HL-60 (cell line): Measurements from ENCODE around the gene GLB1L.

Experiments
- DNase-seq, 2 experiments: peaks; one replicate each; pipeline ENCODE4 v3.0.0-alpha.2; 2010 to 2020; ENCODE audit warnings: low read depth in 1 of 2, low spot score in 1 of 2
- H3K27ac ChIP-seq: fragments of 250-450 bp; sonication (Bioruptor Pico); replicated peaks from 2 replicates; pipeline ENCODE4 v1.5.1; 2020; ENCODE audit warnings: mild to moderate bottlenecking, moderate library complexity
- H3K27me3 ChIP-seq: fragments of 250-450 bp; sonication (Bioruptor Pico); 2 replicates; pipeline ENCODE4 v1.5.1; 2021; ENCODE audit warnings: mild to moderate bottlenecking, moderate library complexity; ENCODE audit not compliant: insufficient read depth, poor library complexity, severe bottlenecking
- H3K4me3 ChIP-seq: replicated peaks from 2 replicates; pipeline ENCODE4 v1.5.1; 2011; ENCODE audit warnings: mild to moderate bottlenecking, control low read depth, low read length; ENCODE audit not compliant: insufficient read depth
- GABPA ChIP-seq: IDR thresholded peaks from 2 replicates; pipeline ENCODE4 v1.6.1; 2012; ENCODE audit warnings: low read depth
- POLR2AphosphoS5 ChIP-seq: IDR thresholded peaks from 2 replicates; pipeline ENCODE4 v1.6.1; 2012; ENCODE audit warnings: low read depth
- SPI1 ChIP-seq: IDR thresholded peaks from 2 replicates; pipeline ENCODE4 v1.6.1; 2012; ENCODE audit warnings: low read depth, mild to moderate bottlenecking, borderline replicate concordance
- TF ChIP-seq, protein P1 (sequence below): IDR thresholded peaks from one replicate; pipeline ENCODE4 v1.5.1; 2011; ENCODE audit warnings: low read length, control low read depth, inconsistent platforms; ENCODE audit not compliant: insufficient read depth
- TF ChIP-seq, protein P2 (sequence below): IDR thresholded peaks from 2 replicates; pipeline ENCODE4 v1.6.1; 2012; ENCODE audit warnings: low read depth; ENCODE audit not compliant: insufficient replicate concordance

Gene GLB1L

DNA sequence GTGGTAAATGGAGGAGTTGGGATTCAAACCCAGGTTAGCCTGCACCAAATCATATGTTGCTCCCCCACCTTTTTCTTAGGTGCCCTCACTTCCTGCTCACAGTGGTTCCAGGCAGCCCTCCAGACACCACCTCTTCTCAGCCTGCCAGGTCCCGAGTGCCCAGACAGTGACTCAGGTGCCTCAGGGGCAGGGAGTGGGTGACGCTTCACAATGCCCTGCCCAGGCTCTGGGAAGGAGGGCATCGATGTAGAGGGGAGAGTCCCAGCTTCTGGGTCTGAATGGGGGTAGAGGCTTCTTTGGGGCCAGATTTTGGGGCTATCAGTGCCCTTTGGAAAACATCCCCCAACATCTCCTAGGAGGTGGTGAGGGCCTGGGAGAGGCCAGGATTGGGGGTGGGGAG is 28.7 kb upstream of the GLB1L start:
- Histone ChIP-seq H3K27ac (no peak overlapping the region), H3K4me3 (no peak overlapping the region), H3K27me3 (no peaks in the 10 kb centered on the region)
- TF ChIP-seq GABPA (no peak), POLR2AphosphoS5 (no peak), SPI1 (no peak)
- TF ChIP-seq, protein P1, sequence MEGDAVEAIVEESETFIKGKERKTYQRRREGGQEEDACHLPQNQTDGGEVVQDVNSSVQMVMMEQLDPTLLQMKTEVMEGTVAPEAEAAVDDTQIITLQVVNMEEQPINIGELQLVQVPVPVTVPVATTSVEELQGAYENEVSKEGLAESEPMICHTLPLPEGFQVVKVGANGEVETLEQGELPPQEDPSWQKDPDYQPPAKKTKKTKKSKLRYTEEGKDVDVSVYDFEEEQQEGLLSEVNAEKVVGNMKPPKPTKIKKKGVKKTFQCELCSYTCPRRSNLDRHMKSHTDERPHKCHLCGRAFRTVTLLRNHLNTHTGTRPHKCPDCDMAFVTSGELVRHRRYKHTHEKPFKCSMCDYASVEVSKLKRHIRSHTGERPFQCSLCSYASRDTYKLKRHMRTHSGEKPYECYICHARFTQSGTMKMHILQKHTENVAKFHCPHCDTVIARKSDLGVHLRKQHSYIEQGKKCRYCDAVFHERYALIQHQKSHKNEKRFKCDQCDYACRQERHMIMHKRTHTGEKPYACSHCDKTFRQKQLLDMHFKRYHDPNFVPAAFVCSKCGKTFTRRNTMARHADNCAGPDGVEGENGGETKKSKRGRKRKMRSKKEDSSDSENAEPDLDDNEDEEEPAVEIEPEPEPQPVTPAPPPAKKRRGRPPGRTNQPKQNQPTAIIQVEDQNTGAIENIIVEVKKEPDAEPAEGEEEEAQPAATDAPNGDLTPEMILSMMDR = no peak
- TF ChIP-seq, protein P2, sequence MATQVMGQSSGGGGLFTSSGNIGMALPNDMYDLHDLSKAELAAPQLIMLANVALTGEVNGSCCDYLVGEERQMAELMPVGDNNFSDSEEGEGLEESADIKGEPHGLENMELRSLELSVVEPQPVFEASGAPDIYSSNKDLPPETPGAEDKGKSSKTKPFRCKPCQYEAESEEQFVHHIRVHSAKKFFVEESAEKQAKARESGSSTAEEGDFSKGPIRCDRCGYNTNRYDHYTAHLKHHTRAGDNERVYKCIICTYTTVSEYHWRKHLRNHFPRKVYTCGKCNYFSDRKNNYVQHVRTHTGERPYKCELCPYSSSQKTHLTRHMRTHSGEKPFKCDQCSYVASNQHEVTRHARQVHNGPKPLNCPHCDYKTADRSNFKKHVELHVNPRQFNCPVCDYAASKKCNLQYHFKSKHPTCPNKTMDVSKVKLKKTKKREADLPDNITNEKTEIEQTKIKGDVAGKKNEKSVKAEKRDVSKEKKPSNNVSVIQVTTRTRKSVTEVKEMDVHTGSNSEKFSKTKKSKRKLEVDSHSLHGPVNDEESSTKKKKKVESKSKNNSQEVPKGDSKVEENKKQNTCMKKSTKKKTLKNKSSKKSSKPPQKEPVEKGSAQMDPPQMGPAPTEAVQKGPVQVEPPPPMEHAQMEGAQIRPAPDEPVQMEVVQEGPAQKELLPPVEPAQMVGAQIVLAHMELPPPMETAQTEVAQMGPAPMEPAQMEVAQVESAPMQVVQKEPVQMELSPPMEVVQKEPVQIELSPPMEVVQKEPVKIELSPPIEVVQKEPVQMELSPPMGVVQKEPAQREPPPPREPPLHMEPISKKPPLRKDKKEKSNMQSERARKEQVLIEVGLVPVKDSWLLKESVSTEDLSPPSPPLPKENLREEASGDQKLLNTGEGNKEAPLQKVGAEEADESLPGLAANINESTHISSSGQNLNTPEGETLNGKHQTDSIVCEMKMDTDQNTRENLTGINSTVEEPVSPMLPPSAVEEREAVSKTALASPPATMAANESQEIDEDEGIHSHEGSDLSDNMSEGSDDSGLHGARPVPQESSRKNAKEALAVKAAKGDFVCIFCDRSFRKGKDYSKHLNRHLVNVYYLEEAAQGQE = no peak
- DNase-seq = no peak

DNA sequence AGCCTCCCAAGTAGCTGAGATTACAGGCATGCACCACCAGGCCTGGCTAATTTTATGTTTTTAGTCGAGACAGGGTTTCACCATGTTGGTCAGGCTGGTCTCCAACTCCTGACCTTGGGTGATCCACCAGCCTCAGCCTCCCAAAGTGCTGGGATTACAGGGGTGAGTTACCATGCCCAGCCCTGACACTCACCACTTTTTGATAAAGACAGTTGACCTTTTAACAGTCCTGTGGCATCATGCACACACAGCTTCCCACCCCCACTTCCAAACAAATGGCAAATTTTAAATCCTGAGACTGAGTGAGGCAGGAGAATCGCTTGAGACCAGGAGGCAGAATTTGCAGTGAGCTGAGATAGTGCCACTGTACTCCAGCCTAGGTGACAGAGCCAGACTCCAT is 27.8 kb upstream of the GLB1L start:
- Histone ChIP-seq H3K27me3 (no peaks in the 10 kb centered on the region), H3K27ac (no peak overlapping the region), H3K4me3 (no peak overlapping the region)
- no peak for DNase-seq
- TF ChIP-seq, protein P1 = no peak
- TF ChIP-seq POLR2AphosphoS5 = no peak
- no peak for TF ChIP-seq GABPA
- TF ChIP-seq, protein P2 = no peak
- no peak for TF ChIP-seq SPI1

DNA sequence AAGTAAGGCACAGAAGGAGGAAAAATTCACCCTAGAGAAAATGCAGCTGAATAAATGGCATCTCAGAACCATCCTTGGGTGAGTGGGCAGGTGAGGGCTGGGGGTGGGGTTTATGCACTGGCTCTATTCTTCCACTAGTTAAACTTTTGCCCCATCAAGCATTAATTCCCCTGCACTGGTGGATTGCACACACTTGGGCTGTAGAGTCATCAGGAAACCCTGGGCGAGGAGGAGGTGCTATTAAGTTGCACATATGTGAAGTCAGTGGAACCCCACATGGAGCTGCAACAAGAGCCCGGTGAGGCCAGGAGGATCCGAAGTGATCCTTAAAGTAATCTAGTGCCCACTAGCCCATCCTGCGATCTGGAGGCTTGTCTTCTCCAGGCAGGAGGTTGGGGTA is 27.1 kb upstream of the GLB1L start:
- TF ChIP-seq POLR2AphosphoS5 = no peak
- TF ChIP-seq, protein P1 = no peak
- no peak for TF ChIP-seq GABPA
- TF ChIP-seq, protein P2 = no peak
- no peak for TF ChIP-seq SPI1
- no peaks in the 10 kb centered on the region for H3K27me3 ChIP-seq
- H3K4me3 ChIP-seq = no peak overlapping the region
- no peak overlapping the region for H3K27ac ChIP-seq
- no peak for DNase-seq
